Fibroblast of skin of right biceps (primary cell): ENCODE results near the gene CCNK.

Experiments used
- DNase-seq: peaks from one replicate; pipeline ENCODE4 v3.0.0-alpha.2; 2013

CCNK gene

DNA sequence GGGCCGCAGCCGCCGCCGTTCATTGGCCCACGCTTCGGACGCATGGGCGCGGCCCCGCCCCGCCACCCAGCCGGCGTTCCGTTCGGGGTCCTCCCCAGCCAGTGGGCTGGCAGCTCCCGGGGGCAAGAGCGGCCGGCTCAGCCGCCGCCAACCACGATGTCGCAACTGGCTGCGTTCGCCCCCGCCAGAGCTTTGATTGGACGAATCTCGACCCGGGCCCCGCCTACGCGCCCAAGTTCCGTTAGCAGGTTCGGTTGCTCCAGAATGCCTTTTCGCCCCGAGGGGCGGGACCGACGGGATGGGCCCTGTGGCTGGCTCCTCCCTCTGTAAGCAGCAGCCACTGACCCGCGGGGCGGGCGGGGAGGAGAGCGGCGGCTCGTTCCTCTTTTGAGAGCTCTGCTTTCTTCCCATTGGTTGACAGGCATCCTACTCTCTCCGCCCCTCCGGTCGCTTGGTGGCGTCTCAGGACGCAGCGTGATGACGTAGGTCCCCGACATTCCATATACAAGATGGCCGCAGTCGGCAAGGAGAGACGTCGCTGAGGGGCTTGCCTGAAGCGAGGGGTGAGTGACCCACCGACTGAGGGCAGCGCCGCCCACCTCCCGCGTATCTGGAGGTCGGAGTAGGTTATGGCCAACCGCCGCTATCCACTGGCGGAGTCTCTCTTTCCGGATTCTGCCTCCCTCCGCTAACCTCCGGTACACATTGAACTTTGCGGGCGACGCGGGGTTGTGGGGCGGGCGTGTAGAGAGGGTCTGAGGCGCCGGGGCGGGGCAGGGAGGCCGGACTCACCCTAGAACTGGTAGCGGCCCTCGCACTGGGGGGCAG, at the start of gene CCNK:
TSS of gene CCNK (plus strand) at position 493 of the 828 bp plus-strand sequence. CDS start 11,269 bp downstream, outside the sequence.
- peak; percentile 100 for DNase-seq

DNA sequence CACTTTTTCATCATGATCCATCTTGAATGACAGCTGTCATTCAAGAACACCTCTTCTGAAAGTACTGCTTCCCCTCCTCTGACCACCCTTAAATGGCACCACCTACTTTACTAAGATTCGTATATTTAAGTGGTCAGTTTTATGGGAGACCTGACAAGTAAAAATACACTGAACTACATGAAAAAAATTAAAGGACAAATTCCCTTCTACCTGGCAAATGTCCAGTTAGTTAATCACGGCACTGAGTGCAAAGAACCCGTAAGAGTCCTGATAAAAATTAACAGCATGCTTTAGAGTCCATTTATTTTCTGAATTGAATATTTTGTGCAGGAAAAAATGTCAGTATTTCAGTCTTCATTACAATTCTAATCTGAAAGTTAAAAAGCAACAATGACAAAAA, 49.2 kb upstream of the CCNK start:
- no peak for DNase-seq

DNA sequence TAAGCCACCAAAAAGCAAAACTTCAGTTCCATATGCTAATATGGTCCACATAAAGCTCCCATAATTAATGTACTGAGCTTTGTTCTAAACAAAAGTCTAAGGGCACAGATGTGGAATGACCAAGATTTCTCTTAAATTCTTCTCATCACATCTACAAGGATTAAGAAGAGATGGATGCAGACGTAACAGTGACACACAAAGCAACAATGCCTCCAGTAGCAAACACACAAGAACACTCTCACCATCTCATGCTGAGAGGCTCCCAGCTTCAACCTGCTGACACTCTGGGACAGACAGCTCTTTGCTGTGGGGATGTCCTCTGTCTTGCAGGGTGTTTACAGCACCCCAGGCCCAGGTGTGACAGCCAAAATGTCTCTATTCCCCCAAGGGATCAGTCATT, 48.7 kb upstream of the CCNK start:
- no peak for DNase-seq

DNA sequence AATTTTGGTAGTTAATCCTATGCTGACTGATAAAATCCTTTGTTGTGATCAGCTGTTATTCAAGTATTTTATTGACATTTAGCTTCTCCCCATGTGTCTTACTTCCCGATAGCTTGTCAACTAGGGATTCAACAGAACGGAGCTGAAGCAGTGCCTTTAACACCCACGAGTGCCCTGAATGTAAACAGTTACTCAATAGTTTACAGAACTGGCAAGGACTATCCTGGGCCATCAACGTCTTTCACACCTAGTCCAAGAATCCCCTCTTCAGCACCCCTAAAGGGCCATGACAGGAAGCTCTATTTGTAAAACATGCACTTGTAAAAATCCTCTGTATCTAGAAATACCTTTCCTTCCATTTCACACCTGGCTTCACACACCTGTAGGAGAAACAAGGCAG, 45.9 kb upstream of the CCNK start:
- DNase-seq: no peak

DNA sequence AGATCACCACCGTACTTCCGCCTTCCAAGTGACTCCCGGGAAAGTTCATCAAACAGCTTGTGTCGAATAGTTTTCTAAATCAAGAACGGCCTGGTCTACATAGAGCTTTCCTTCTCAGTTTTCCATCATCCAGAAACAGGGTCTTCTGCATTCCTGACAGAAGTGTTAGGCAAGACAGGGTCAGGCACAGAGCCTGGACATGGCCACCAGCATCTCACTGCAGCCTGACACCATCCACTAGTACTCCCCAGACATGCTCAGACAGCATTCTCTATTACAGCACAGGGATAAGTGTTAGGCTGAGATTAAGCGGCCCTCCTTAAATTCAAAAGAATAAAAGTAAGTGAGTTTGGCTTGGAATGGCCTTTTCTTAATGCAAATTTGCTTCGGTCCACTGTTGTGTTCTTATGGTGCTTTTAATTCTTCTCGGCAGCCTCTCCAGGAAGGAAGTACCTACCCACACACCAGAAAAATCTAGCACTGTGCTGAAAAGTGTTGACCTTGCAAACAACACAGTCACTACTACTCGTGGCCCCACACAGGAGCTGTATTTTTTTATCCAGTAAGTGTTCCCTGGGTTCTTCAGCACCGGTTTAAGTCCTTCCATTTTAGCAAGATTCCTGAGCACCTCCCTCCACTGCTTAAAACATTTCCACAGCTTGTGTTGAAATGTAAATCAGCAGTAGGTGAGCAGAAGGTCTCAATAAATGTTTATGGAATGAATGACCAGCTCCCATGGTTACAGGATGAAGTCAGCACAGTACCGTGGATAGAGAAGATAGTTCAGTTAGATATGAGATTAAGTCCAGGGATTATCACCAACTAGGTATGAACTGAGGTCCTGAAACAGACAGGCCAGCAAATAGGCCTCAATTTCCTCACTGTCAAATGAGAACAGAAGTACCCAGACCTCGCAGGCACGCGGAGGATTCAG, 44.7 kb upstream of the CCNK start:
- DNase-seq: no peak

GRCh38 chr14:99437706-99438105, 43.5 kb upstream of the CCNK start:
- DNase-seq: no peak

- no peak for DNase-seq
Measured at GRCh38 chr14:99440278-99440677, 40.9 kb upstream of the CCNK start.

DNA sequence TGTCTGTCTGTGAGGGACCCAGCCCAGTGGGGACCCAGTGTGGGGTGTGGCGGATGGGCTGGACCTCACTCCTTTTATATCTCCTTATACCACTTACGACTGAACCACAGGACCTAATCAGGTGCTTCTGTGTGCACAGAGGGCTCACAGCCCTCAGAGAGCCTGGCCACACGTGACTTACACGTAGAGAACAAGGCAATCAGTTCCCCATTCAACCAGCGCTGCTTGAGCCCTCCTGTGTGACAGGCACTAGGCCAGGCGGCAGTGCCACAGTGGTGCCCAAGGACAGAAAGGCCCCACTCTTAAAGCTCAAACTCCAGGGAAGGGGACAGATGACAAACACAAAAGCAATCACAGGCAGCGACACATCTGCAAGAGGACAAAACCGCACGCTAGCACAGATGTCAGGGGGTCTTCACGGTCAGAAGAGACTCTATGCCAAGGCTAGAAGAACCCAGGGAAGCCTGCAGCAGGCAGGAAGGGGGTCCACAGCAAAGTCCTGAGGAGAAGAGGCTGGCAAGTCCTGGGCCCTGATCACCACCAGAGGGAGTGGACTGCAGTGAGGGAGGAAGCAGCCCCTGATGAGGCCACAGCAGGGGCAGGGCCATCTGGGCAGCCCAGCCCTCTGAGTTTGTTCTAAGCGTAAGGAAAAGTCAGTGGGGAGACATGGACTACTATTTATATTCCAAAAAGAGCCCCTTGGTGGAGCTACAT, 39.9 kb upstream of the CCNK start:
- no peak for DNase-seq

- DNase-seq: no peak
Measured at GRCh38 chr14:99441918-99442317, 39.3 kb upstream of the CCNK start.

DNA sequence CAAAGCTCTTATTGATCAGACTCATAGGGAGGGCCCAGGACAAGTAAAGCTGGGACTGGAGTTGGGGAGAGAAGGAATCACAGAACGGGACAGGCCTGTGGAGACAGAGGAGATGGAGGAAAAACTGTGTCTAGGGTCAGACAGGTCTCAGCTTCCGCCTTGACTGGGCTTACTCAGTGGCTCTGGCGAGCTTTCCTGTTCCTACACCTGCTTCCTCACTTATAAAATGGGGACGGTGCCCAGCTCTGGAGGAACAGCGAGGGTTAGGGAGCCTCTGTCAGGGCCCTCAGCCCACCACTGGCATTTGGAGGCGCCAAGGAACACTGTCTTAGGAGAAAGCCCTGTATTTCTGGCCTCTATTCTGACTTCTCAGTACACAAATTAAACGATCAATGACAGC, 35.3 kb upstream of the CCNK start:
- no peak for DNase-seq

DNA sequence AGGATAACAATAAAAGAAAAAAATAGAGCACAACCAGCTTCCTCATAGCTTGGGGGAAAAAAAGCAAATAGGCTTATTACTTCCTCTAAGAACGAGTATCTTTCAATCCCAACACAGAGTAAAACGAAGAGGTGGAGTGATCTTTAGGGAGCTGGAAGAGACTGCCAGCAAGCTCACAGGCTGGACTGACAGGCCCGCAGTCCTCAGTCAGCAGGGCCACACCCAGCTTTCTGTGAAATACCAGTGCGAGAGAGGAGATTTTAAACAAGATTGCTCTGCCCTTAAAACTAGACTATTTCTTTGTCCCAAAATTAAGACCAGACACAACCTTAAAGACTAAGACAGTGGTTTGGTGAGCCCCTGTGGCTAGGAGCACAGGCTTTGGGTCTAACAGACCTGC, 33.5 kb upstream of the CCNK start:
- DNase-seq: no peak

DNA sequence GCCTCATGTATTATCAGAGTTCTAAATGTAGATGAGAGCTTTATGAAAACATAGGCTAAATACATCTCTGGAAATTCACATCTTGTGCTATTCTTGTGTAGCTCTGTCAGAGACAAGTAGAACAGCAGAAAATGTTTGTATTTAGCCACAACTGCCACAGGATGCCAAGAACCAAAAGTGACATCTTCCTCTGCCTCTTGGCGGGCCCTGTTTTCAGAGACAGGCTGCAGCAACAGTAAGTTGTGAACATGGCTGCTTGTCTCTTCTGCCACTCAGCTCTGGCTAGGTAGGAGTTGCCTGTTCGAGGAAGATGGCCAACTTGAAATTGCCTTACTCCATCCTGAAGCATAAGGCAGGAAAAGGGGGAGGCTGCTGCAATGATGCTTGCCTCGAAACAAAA, 30.9 kb upstream of the CCNK start:
- DNase-seq: no peak

DNA sequence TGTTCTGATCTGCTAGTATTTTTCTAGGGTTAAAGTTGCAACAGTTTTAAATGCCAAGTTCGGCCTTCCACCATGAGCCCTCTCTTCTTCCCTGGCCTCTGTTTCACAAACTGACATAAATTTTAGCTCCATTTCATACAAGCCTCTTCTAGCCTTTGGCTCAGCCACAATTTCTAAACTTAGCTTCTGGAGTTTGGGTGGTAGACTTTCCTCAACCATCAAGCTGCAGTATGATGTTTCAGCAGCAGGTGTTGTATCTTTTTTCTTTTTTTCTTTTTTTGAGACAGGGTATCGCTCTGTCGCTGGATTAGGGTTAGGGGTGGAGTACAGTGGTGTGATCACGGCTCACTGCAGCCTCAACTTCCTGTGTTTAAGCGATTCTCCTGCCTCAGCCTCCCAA, 30.0 kb upstream of the CCNK start:
- DNase-seq: no peak

DNA sequence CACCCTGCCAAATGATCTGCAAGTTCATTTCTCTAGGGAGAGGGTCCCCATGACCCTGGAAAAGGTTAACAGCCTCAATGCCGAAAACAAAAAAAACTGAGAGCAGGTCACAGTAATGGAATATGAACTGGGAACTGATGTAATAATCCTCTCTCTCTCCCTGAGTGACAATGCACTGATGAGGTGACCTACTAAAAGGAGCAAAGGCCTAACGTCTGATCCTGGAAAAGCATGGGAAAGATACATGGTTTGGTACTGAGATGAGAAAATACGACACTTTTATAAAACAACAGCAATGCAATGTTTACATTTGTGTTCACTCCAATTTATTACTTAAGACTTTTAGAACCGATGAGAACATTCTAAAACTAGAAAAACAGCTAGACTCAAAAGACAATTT, 28.2 kb upstream of the CCNK start:
- no peak for DNase-seq

- no peak for DNase-seq
Measured at GRCh38 chr14:99454246-99454645, 27.0 kb upstream of the CCNK start.

DNA sequence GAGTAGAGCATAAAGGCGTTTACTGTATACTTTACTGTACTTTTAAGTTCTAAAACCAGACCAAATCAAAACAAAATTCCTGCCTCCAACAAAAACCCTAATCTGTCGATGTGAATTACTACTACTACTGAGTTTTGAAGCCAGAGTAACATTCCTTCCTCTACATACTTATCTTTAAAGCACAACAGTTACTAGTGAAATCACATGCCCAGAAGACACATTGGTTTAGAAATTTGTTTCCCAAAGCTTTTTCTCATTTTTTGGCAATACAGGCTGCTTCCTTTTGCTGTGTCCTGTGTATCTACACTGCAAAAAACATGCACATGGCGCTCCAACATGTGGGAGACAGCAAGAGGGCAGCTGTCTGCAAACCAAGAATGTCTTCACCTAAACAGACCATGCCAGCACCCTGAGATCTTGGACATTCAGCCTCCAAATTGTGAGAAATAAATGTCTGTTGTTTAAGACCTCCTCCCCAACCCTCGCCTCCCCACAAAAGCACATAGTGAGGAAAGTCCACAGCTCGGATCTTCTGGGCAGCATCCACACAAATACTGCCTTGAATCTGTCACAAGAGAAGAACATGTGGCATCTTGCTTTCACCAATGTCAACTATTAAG, 21.6 kb upstream of the CCNK start:
- no peak for DNase-seq

DNA sequence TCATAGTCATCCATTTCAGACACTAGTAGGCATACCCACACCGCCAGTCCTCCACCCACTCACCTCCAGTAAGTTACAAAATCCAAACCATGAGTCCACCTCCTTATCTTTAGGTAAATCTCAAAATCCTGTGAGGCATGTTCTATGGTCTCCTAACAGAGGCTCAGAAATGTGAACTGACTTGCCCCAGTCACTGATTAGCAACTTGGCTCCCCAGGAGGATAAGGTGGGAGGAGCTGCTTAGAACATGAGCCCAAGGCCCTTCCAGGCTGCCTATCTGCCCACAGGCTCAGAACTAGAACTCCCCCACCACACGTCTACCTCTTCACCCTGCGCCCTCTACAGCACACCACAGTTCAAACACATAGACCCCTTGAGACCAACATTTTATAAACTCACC, 20.4 kb upstream of the CCNK start:
- DNase-seq: no peak

DNA sequence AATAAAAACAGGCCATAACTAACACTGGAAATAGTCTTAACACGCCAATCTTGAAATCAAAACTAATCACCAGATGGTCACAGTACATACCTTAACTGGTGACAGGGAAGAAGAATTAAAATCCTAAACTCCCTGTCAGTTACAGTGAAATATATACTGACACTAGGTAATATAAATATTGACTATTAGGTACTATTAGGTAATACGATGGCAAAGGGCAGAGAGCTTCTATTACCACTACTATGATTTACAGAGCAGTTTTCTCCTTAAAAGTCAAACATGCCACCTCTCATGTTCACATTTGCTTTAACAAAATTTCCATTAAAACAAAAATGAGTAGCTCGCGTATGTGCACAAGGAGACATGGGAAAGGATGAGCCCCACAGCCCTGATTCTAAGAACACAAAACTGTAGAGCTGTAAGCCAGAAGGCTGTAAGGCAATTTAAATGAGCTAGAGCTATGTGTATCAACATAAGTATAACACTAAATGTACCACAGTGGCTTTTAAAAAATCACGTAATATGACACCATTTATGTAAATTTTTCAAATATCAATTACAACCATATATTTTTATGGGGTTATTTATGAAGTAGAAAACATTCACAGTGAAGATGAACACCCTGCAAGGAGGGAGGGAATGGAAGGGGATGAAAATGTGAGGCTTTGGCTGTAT, 19.7 kb upstream of the CCNK start:
- DNase-seq: no peak

- DNase-seq: no peak
Measured at GRCh38 chr14:99462210-99462609, 19.0 kb upstream of the CCNK start.

DNA sequence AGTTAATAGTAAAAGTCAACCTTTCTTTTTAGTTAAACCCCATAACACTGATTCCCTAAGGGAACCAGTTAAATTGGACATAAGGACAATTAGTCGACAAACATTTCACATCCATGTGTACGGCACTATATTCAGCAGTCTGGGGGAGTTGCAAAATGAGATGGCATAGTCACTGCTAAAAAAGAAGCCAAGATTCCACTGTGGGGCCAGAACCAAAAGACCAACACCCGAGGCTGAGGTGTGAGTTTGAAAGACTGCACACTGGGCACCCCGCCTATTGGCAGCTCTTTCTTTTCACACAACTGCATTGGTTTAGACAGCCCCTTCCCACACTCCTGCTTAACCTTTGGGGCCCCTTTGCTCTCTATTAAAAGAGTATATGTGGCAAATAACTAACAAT, 17.2 kb upstream of the CCNK start:
- DNase-seq: no peak

DNA sequence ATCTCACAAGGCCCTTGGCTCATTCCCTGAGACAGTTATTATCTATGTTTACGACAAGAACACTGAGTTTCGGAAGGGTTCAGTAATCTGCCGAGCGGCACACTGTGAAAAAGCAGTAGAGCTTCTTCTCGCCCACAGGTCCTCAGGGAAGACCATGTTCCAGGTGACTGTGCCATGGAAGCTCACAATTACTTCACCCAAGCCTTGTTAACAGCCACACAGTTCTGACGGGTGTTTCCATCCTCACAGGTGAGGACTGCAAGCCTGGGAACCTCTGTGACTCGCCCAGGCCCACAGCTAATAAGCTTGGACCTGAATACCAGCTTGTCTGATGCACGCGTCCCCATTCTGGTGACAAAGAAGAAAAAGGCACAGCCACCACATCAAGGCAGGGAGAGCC, 15.9 kb upstream of the CCNK start:
- no peak for DNase-seq

GRCh38 chr14:99466758-99467157, 14.5 kb upstream of the CCNK start:
- no peak for DNase-seq
